GM20000 (cell line): ENCODE measurements around the gene TPI1.

Experiments
- DNase-seq: peaks from one replicate; pipeline ENCODE4 v3.0.0; 2012; ENCODE audit warnings: low spot score
- TF ChIP-seq, protein P1 (sequence below): IDR thresholded peaks from 2 replicates; pipeline ENCODE4 v1.5.1; 2012; ENCODE audit warnings: mild to moderate bottlenecking, control low read depth; ENCODE audit errors: extremely low read depth, missing control alignments

TPI1 gene

DNA sequence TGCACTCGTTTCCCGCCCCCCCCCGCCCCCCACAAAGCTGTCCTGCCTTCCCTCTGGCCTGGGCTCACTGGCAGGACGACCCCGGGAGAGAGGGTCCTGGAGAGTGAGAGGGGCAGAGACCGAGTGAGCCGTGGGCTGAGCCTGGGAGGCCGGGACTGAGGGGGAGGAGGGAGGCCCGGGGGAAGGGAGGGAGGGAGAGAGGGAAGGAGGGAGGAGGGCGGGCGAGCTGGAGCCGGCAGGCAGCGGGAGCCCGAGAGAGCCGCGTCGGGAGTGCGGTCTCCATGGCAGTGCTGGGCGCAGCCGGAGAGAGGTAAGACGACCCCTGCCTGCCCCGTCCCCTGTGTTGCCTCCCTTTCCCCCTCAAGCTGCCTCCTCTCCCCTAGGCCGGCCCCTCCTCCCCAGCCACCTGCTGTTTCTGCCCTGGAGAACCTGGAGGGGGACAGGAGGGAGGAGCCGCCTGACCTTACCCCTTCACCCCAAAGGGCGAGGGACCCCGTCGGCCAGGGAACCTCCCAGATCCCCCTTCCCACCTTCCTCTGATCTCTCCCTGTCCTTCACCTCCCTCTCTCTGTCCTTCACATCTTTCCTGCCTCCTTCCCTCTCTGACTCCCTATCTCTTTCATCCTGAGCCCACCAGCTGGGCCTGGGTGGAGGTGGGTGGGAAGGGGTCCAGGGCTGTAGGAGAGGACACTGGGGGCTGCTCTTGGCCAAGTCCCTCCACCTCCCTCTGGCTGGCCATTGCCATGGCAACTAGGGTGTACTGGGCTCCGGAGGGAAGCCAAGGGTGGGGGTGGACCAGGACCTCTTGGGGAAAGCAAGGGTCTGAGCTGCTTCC lies 45.5 kb upstream of the TPI1 start, which contains the start of gene GPR162:
Gene GPR162 (plus strand): TSS at position 231 of the 835 bp plus-strand sequence. CDS start 2,078 bp downstream, outside the sequence.
- DNase-seq: no peak

DNA sequence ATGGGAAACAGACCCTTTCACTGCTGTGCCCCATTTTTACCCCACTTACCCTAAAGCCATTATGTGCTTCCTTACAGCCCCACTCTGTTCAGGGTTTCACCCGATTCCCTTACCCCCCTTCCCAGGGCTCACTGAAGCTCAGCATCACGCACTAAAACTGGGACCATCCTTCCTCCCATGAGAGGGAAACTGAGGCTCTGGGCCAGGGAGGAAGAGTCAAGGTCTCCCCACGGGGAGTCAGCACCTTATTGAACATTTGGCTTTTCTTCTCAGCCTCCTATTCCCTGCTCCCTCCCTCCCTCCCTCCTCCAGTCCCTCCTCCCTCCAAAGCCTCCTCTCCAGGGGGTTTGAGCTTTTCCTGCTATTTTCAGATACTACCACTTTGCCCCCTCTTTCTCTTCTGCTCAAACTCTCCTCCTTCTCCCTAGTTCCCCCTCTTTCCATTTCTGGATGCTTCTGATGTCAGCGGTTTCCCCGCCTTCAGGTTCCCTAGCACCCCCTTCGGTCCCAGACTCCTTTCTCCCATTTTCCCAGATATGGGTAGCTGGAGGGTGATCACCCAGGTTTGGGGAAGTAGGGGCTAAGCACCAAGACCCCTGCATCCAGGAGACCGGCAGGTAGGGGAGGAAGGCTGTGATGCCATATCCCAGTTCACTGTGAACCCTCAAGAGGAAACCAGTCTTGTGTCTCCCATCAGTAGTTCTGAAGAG lies 44.8 kb upstream of the TPI1 start:
- TF ChIP-seq, protein P1, sequence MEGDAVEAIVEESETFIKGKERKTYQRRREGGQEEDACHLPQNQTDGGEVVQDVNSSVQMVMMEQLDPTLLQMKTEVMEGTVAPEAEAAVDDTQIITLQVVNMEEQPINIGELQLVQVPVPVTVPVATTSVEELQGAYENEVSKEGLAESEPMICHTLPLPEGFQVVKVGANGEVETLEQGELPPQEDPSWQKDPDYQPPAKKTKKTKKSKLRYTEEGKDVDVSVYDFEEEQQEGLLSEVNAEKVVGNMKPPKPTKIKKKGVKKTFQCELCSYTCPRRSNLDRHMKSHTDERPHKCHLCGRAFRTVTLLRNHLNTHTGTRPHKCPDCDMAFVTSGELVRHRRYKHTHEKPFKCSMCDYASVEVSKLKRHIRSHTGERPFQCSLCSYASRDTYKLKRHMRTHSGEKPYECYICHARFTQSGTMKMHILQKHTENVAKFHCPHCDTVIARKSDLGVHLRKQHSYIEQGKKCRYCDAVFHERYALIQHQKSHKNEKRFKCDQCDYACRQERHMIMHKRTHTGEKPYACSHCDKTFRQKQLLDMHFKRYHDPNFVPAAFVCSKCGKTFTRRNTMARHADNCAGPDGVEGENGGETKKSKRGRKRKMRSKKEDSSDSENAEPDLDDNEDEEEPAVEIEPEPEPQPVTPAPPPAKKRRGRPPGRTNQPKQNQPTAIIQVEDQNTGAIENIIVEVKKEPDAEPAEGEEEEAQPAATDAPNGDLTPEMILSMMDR: no peak
- no peak for DNase-seq

More for the DNA sequence above, 45.5 kb upstream of the TPI1 start, which contains the start of gene GPR162:
- TF ChIP-seq, protein P1: no peak

DNA sequence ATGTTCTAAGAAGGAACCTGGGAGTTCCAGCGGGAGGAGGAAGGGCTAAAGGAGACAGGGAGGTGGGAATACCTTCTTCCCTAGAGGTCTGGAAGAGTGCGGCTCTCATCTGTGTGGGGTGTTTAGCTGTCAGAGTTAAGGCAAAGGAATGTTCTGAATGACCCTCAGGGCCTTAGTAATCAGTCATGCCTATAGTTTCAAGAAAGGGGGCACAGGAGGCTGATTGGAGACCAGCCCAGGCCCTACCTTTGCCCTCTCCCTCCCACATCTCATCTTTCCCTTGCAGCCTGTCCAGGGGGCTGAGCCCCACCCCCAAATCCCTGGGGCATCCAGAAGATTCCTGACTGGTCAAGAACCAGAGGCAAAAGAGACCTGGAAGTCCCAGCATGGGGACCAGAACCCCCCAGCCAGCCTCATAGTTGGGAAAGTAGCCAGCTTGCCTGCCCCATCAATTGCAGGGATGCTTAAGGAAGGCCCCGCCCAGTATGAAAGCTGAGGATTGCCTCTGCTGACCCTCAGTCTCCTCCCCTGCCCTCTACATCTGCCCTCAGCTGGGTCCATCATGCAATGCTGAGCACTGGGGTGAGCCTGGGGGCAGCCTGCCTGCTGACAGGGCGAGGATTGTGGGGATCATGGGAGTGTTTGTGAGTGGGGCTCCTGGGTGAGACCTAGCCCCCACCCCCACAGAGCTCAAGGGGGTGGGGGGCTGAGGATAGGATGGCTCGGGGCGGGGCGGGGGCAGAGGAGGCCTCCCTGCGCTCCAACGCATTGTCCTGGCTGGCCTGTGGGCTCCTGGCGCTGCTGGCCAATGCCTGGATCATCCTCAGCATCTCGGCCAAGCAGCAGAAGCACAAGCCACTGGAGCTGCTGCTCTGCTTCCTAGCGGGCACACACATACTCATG lies 43.9 kb upstream of the TPI1 start:
- DNase-seq: no peak

DNA sequence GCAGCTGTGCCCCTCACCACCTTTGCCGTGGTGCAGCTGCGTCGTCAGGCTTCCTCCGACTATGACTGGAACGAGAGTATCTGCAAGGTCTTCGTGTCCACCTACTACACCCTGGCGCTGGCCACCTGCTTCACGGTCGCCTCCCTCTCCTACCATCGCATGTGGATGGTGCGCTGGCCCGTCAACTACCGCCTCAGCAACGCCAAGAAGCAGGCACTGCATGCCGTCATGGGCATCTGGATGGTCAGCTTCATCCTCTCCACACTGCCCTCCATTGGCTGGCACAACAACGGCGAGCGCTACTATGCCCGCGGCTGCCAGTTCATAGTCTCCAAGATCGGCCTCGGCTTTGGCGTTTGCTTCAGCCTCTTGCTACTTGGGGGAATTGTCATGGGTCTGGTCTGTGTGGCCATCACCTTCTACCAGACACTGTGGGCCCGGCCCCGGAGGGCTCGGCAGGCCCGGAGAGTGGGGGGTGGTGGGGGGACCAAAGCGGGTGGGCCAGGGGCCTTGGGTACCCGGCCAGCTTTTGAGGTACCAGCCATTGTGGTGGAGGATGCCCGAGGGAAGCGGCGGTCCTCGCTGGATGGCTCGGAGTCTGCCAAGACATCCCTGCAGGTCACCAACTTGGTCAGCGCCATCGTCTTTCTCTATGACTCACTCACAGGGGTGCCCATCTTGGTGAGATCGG lies 43.1 kb upstream of the TPI1 start:
- no peak for DNase-seq
- TF ChIP-seq, protein P1: no peak

More for the DNA sequence above, 43.9 kb upstream of the TPI1 start:
- TF ChIP-seq, protein P1: no peak

DNA sequence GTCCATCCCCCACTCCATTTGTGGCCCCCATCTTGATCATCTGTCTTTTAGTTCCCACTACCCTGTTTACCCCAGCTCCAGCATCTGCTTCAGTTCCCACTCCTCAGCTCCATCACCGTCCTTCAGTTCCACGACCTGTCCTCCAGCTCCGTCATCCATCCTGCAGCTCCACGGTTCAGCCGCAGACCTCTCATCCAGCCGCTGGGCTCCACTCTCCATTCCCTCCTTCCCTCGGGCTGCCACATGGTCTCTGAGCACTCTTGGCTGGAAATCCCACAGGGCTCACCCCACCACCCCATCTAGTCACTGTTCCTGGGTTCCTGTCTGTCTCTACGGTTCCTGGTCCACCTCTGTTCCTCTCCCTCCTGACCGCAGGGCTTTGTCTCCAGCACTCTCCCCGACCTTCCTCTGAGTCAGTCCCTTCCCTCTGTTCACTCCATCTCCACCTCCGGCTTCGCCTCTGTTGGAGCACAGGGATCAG lies 42.4 kb upstream of the TPI1 start:
- TF ChIP-seq, protein P1: no peak
- DNase-seq: no peak

DNA sequence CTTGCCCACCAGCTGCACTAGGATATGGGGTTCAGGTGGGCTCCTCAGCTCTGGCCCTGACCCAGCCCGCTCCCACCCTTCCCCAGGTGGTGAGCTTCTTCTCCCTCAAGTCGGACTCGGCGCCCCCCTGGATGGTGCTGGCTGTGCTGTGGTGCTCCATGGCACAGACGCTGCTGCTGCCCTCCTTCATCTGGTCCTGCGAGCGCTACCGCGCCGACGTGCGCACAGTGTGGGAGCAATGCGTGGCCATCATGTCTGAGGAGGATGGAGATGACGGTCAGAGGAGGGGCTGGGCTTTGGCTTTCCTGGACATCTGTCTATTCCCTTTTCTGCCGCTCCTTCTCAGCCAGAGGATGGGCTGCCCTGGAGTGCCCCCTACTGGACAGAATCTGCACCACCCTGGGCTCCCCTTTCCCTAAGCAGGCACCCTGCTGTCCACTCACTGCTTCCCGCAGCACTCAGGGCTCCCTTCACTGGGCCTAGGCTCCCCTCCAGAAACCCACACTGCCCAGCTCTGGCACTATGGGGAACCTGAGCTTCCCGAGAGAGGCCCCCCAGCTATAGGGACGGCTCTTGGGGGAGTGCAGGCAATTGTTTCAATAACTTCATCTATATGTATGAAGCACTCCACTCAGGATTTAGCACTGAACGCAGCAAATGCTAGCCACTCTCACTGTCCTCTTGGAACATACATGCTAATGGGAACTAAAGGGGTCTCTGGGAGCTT lies 41.8 kb upstream of the TPI1 start:
- peak; percentile 94 for DNase-seq

More for the DNA sequence above, 41.8 kb upstream of the TPI1 start:
- TF ChIP-seq, protein P1: peak; percentile 88
